Pons (tissue), 1 donor: ENCODE measurements around the gene RAD51B.
A peak's percentile ranks its signal among the peaks of the same experiment; 100 is the strongest.
"Not testable (repeated sequence)": the region's sequence is repeated elsewhere in the genome, so short reads cannot be mapped to it uniquely, and the experiment has no call there.

Source experiments
- DNase-seq: peaks from one replicate; pipeline ENCODE4 v3.0.0-alpha.2; 2016; ENCODE audit warnings: low spot score

The RAD51B gene

DNA sequence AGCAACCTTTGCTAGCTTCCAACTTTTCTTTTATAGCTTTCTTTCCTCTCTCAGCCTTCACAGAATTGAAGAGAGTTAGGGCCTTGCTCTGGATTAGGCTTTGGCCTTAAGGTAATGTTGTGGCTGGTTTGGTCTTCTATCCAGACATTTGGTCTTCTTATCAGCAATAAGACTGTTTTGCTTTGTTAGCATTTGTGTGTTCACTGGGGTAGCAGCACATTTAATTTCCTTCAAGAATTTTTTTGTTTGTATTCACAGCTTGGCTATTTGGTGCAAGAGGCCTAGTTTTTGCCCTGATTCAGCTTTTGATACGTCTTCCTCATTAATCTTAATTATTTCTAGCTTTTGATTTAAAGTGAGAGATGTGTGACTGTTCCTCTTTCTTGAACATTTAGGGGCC, 130.8 kb downstream of the RAD51B start:
- no peak for DNase-seq

DNA sequence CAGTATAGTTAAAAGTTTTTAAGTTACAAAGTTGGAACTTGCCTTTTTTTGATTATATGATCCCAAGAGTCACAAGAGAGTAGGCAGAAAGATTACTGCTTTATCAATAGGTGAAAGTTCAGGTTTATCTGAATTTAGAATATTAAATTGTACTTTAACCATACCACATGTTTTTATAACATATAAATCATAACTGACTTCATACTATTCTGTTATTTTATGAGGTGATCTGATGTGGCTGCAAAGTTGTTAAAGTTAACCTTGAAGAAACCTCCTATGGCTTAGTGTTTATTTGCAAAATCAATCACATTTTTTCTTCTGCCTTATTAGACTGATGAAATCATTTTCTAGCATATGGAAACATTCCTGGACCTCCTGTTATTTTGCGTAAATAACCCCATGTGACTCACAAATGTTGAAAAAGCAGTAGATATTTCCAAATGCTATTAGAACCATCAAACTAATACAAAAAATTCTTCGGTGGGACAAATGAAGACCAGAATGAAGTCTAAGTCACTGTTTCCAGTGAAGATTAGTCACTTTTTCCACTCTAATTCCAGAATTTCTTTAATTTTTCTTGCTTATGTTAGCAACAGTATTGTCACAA, 132.1 kb downstream of the RAD51B start:
- no peak for DNase-seq

DNA sequence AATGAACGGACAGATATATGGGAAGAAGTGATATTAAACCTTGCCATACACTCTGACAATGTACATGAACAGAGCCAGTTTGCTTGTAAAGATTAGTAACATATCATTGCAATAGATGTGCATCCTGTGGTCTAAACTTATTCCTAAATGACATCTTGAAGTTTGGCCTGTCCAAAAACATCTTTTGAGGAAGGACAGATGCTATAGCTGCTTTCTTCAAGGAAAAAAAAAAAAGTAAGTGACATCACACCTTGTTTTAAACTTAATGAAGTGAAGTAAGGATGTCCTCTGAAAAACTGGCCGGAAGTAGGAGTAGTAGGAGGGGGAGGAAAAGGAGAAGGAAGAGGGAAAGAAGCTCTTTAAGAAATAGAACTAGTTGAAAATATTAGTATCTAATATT, 132.8 kb downstream of the RAD51B start:
- no peak for DNase-seq

DNA sequence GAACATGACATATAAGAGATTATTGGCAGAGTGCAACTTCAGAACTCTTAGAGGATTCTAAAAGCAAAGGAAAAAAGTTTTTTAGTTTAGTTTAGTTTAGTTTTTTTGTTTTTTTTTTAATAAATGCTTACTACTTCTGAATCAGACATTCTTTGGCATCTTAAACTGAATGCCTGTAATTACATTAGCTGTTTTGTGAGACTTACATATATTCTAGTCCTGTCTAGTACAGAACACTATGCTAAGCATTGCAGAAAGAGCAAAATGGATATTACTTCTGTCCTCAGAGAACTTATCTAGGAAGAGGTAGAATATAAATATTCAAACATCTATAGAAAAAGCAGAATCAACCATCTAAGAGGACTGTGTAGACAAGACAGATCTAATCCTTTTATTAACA, 133.2 kb downstream of the RAD51B start:
- DNase-seq: no peak

DNA sequence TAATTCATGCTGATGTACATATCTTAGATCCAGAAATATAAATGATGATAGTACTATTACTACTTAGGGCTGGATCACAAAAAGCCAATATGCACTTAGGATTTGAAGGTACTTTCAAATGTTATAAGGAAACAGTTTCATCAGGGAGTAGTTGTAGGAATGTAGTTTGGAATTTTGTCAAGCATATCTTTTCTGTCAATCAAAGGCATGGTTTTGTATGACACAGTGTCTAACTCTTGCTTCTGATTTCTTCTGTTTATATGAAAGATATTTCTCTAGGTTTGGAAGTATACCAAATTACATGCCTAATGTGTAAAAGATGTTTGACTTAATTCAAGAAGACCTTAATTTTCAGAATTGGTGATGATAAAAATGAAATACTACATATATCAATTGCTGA, 135.7 kb downstream of the RAD51B start:
- DNase-seq: no peak

DNA sequence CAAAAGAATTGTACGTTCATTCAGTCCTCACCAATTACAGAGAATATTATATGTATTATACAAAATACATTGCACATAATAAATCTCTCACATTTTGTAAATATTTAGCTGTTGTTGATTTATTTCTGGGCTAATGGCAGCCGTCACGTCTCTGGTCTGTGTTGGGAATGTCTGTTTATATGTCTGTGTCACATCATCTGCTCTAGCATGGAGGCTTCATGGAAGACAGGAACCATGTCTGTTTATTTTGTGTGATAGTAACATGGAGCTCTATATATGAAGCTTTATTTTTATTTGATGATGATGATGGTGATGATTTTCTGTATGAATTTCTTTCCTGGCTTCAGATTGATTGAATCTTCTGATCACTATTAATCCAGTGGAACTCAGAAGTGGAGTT, 138.4 kb downstream of the RAD51B start:
- DNase-seq: no peak

DNA sequence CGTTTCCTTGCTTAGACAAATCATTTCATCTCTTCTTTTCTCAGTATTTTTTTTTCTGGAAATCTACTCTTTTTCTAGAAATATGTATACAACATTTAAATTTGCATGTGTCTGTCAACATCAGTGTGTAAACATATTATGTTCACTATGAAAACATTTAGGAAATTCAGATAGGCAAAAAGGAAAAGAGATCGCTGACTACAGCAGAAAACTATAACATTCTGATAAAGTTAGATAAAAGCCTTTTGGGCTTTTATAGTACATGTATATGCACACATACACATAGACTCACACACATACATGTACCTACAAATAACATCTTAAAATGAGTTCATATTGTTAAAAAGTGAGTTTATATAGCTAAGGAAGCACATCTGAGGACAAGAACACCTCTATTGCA, 142.1 kb downstream of the RAD51B start:
- no peak for DNase-seq

DNA sequence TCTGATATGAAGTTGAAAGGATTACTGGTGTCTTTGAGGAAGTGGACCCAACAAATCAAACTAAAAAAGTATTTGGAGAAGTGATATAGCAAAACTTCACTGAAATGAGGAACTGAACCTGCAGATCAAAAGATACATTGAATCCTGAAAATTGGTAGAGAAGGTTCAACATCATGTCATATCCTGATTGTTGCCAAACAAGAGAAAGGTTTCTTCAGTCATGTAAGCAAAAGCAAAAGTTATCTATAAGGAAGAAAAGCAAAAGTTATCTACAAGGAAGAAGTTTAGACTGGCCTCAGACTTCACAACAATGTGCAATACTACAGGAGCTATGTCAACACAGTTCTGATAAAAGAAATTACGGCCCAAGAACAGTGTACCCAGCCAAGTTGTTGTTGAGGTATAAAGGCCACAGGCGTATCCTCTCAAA, 142.7 kb downstream of the RAD51B start:
- peak; percentile 58 for DNase-seq

DNA sequence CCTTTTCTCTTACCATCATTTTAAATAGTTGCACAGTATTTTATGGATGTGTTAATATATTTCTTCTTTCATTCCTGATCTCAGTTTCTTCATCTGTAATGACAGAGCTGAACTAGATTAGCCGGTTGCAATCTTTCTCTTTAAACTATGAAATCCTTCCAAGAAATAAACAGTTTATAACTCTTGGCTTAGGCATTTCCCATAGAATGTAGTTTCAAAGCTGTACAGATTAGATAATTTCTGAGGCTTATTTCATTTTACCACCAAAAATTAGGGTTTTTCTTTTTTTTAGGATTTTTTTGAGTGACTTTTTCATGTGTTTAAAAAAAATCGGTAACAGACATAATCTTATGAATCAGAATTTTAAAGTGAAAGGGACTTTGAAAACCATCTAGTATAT, 144.0 kb downstream of the RAD51B start:
- no peak for DNase-seq

DNA sequence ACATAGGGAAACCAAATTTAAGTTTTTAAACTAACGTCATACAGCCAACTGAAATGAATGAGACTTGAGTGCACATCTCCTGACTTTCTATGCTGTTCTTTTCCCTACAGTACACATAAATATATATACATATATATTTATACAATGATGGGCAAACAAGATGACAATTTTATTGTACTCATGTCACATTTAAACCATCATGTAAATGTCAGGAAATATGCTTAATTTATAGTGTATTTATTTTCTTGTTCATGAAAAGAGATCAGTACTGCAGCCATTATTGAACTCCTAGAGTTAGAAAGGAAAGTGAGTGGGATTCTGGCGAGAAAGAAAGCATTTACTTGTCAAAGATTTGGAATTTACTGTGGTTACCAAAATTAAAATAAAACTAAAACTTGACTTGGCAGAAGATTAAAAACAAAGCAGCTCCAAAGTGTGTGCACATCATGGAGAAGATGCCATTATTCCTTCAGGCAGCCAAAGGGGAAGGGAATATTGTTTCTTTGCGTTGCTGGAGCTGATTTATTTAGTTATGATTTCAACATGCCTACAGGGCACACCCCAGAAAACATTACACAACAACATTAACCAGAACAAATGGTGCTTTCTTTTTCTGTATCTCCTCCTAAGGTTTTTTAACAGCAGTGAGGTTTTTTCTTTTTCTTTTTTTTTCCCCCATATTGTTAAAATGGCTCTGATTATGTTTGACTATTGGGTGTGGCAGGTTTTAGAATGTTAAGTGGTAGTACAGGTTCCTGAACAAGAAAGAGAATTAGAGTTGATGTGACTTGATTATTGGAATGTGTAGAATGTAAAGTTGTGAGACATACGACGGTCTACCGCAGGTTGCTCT, 144.6 kb downstream of the RAD51B start:
- DNase-seq: no peak

DNA sequence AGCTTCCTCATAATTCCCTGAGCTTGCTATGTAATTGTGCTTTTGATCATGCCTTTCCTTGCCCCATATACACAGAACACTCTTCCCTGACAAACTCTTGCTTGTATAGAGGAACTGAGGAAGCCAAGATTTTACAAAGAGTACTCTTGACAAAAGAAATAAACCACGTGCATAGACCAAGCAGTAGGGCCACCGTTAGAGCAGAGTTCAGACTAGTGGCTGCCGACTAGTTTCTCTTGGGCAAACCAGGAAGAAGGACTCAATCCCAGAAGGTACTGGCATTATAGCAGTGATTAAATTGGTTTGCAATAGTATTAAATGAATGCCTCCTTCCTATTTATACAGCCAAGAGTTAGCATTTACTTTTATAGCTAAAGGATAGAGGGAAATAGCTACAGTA, 146.1 kb downstream of the RAD51B start:
- DNase-seq: no peak

DNA sequence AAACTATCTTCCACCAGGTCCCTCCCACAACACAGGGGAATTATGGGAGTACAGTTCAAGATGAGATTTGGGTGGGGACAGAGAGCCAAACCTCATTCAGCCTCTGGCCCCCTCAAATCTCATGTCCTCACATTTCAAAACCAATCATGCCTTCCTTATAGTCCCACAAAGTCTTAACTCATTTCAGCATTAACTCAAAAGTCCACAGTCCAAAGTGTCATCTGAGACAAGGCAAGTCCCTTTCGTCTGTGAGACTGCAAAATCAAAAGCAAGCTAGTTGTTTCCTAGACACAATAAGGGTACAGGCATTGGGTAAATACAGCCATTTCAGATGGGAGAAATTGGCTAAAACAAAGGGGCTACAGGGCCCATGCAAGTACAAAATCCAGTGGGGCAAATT, 147.6 kb downstream of the RAD51B start:
- DNase-seq: no peak

DNA sequence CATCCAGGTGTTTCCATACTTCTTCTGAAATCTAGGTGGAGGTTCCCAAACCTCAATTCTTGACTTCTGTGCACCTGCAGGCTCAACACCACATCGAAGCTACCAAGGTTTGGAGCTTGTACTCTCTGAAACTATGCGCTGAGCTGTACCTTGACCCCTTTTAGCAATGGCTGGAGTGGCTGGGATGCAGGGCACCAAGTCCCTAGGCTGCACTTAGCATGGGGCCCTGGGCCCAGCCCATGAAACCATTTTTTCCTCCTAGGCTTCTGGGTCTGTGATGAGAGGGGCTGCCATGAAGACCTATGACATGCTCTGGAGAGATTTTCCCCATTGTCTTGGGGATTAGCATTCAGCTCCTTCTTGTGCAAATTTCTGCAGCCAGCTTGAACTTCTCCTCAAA, 148.4 kb downstream of the RAD51B start:
- DNase-seq: not testable (repeated sequence)

DNA sequence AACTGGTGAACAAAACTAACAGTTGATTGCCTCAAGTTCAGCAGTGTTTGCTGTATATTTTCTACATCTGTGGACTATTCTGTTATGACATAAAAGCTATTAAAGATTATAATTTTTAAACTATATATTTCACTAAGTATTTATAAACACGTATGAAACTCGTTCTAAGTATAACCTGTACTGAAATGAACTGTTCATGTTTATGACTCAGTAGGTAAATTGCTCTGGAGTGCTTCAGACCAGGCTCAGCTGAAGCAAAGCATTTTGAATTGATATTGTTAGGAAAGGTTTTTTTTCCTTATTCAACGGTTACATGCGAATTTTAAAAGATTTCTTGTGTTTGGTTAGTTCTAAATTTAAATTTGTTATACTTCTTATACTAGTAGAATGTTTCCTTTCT, 151.3 kb downstream of the RAD51B start:
- DNase-seq: no peak

DNA sequence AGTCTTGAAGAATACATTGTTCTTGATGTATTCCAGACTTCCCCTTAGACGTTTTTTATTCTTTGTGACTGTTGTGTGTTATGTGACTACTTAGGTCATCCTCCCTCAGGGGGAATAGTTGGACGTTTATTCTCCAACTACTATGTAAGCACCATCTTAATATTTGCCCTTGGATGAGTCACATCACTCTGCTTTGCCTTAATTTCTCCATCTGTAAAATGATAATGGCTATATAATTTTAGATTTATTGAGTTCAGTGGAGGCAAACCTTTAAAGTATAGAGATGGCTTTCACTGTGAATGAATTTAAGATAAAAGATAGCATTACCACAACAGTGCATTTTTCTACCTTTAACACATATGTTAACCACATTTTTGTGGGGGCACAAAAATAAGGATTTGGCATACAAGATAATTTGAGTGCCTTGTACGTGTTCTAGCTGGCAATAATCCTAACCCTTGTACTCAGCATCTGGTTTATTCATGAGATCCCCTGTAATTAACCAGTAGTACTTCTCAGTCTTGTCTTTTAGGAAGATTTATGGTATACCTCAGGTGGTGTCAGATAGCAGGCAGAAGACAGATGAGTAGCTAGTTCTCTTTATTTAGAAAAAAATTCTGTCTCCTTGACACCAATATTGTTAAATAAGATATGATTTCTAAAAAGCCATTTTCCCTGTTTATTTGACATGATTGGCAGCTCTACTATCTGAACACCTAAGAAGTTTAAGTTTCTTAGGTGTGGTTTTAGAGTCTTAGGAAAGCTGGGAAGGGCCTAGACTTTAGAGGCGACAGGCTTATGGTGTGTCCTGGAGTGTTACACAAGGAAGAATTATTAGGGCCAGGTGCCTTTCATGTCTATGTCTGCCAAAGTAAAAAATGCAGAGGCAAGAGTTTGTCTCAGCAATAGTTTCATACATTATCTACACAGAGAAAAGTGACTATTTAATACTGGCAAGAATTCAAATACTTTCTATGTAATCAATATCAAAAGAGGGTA, 152.3 kb downstream of the RAD51B start:
- DNase-seq: no peak

DNA sequence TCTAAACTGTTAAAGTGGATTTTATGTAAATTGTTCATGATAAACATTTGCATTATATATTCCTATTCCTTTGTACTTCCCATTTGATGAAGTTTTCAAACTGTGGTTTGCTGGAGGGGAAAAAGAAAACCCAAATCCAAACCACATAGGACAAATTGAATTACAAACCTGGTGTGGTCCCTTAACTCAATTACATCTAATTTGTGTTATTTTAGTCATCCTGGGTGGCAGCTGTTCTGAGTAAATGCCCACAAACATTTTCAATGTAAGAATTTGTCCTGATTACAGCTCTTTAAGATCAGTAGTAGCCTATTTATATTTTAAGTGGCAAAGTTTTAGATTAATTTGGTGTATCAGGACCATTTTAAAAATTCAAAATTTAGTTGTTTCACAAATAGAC, 153.9 kb downstream of the RAD51B start:
- DNase-seq: no peak

DNA sequence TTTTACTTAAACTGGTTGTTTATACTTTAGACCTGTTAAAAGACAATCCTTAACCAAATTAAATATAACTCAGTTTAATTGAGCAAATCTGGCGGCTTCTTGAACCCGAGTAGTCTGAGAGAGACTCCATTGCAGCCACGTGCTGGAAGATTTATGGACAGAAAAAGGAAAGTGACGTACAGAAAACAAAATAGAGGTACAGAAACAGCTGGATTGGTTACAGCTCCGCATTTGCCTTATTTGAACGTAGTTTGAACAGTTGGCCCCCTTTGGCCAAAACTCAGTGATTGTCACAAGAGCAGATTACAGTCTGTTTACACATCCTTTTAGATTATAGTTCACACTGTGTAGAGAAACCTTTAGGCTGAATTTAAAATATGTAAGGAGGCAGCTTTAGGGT, 155.9 kb downstream of the RAD51B start:
- DNase-seq: no peak

DNA sequence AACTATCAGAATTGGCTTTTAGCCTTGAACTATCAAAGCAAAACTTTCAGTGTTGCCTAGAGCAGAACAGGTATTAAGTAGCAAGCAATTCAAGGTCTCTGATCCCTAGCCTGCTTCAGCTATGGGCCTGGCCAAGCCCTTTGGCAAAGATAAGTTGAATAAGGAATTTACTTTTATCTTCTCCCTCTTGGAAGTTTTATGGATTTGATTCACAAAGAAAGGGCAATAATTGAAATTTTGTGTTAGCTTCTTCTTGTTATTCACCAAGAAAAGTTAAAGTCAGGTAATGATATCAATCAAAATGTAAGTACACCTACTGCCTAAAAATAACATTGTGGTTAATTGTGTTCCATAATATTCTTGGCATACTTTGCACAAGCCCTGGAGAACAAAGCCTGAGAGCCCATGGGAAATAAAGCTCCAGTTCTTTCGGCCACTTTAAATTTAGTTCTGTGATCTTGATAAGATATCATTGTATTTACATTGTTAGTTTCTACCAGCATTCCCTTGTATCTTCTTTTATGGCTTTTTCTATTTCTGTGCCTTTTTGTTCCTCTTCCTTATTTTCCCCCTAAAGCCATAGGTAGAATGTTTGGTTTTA, 158.0 kb downstream of the RAD51B start:
- no peak for DNase-seq

DNA sequence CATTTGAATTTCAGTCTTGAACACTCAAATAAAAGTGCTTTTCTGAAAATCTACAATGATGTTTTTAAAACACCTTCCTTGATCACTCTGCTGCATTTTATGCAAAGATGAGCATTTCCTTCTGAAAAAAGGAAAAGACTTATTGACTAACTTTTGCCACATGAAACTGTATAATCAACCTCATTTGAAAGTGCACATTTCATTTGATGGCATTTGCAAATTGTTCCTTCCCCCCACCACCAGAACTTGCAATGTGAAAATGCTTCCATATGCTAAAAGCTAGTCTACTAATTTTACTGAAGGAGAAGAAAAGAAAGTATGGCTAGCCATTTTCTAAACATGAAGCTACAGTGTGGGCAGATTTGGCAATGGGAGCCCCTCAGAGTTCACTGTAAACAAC, 159.2 kb downstream of the RAD51B start:
- DNase-seq: no peak

DNA sequence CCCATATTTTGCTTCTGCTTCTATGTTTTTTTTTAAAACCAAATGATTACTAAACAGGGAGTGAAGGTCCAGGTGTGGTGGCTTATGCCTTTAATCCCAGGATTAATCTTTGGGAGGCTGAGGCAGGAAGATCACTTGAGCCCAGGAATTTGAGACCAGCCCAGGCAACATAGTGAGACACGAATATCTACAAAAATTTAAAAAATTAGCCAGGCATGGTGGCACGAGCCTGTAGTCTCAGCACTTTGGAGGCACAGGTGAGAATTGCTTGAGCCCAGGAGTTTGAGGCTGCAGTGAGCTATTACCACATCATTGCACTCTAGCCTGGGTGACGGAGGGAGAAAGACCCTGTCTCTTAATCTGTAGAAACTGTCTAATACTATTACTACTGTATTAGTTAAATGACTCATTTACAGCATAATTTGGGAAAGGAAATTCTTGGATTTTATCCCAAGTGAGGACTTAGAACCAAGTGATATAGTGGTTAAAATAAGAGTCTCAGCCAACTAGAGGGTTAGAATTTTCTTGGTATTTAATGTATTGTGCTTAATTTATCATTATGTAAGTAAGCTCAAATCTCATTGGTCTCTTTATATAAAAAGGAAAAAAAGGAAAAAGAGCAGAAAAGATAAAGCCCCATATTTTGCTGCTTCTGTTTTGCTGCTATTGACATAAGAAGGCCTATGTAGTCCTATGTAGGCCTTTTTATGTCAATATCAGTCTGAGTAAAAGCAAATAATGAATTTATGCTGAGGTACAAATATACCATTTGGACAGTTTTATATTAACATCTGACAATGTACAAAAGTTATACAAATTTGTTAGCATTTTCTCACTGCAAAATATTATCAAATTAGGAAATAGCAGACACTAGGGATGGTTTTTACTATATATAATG, 163.4 kb downstream of the RAD51B start:
- no peak for DNase-seq

DNA sequence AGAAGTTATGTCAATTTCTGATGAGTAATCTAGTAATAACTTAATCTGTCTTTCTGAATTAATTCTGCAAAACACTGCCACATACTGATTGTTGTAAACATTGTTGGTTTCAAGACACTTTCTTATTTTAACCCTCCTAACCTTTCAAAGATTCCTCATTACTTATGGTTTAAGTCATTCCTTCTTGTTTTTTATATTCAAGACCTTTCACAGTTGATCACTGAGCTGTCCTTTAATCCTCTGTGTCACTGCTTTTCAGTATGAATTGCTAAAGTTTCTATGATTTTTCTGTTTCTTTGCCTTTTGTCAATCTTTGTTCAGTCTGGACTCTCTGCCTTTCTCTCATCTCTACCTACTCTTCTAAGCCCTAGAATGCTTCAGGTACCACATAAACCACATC, 164.7 kb downstream of the RAD51B start:
- DNase-seq: no peak
